Stimulated activated CD4-positive, alpha-beta T cell treated with anti-CD3 and anti-CD28 coated beads, Interleukin-1b, Interleukin-23, amount 100 ng/mL, for 24 hours (primary cell): Measurements from ENCODE around the gene MRPS7.

Source experiments
- DNase-seq, 4 experiments: peaks; one replicate each; pipeline ENCODE4 v3.0.0-alpha.2; 2020; ENCODE audit warnings: low read depth in 4 of 4, low spot score in 1 of 4

Gene MRPS7

DNA sequence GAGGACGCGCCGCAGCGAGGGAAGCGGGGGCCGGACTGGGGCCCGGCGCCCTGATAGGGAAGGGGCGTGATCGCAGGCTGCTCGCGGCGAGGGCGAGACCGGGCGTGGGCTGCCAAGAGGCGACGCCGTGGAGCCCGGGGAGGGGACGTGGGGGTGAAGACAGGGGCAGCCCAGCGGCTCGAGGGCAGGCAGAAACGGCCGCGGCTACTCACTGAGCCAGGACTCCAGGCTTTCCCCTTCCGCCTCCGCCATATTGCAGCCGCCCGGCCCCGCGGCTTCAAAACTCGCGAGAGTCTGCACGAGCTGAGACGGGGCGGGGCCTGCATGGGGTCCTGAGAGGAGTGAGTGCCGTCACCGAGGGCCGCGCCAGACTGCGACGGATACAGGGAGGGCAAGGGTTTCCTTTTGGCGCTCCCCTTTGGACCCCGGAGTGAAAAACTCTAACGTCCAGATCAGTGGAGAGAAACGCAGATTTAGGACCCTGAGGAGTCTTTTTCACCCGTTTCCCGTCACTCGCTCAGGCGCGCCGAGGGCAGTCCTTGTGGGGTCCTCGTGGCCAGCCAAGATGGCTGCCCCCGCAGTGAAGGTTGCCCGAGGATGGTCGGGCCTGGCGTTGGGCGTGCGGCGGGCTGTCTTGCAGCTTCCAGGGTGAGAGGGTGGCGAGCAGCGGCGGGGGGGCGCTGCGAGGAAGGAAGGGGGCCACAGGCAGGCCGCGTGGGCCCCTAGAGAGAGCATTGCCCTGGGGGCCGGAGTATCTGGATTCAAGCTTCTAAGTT, at the start of gene MRPS7, which contains the start of gene GGA3:
MRPS7 (plus strand) TSS at position 544 of the 776 bp plus-strand sequence; CDS start at position 566, 22 bp downstream.
GGA3 (minus strand) TSS at position 271 of the 776 bp plus-strand sequence; CDS start at position 252, 19 bp downstream.
- peak; percentile 90 to 95 (median 92) for DNase-seq

DNA sequence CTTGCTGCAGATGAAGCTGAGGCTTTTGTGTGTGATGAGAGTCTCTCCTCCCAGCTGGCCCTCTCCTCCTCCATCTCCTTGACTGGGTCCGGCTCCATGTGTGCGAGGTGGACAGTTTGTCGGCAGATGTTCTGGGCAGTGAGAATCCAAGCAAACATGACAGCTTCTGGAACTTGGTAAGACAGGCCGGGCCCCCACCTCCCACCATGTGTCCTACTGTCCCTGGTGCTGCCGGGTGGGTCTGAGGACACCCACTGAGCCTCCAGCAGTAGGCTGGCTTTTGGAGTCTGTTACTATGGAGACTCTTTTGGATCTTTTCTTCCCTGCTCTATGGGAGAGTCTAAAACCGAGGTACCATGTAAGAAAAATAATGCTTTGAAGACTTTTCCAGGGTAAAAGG, 43.5 kb upstream of the MRPS7 start:
- DNase-seq, result no peak

DNA sequence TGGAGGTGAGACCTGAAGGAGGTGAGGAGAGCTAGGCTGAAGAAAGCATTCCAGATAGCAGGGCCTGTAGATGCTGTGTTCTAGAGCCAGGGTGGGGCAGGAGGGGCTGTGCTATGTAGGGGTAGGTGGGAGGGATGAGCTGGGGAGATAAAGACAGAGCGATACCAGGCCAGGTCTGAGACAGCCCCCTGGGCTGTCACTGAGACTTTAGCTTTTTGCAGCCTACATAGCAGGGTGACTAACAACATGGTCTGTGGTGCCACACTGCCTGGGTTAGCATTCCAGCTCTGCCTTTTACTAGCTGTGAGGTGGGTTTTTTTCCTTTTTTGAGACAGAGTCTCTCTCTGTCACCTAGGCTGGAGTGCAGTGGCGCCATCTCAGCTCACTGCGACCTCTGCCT, 41.9 kb upstream of the MRPS7 start:
- DNase-seq, result no peak

DNA sequence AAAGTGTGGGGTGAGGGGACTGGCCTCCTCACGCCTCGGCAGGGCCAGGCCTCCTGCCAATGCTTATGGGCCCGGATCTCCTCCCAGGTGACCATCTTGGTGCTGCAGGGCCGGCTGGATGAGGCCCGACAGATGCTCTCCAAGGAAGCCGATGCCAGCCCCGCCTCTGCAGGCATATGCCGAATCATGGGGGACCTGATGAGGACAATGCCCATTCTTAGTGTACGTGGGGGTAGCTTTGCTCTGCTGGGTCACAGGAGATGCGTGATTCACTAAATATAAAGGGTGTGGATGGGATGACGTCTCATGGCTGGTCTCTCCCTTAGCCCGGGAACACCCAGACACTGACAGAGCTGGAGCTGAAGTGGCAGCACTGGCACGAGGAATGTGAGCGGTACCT, 36.7 kb upstream of the MRPS7 start:
- no peak for DNase-seq

DNA sequence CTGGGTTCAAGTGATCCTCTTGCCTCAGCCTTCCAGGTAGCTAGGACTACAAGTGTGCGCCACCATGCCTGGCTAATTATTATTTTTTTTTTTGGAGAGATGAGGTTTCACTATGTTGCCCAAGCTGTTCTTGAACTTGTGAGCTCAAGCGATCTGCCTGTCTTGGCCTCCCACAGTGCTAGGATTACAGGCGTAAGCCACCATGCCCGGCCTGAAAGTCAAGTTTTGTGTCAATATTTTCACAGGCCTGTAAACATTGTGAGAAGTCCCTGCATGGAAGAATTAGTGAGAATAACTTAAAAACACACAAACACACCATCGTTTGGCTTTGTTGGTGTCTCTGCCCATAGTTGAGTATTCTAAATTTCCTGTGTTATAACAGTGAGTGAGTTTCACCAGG, 34.0 kb upstream of the MRPS7 start:
- no peak for DNase-seq

DNA sequence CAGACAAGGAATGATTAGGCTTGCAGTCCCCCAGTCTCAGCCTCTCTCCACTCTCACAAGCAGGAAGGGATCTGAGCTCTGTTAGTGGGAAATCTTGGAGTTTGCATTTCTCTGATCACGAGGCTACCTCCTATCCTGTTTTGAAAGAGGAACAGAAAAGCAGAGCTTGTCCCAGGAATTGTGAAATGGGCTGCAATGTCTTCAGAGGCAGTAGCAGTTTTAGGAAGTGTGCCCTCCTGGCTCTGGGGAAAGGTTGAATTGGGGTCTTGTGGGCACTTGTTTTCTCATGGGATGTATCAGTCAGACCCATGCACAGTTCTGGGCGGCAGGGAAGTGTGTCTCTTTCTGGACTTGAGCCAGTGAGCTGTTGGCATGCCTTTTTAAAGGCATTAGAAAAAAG, 33.4 kb upstream of the MRPS7 start:
- DNase-seq, result no peak

DNA sequence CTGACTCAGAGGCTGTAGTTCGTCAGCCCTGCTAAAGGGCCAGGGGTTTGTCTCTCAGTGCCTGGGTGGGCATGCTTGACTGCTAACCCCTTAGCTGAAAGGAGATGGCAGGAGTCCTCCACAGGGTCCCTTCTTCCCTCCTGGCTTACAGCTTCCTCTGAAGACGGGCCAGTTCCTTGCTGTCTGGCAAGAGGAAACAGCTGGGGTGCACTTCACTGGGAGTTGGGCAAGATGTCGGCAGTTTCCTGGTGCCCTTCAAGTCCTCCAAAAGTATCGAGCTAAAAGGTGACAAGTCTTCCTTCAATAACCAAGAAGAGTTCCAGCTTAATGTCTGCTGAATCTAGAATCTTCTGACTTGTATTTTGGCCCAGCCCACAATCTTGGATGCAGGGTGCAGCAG, 32.8 kb upstream of the MRPS7 start:
- no peak for DNase-seq

DNA sequence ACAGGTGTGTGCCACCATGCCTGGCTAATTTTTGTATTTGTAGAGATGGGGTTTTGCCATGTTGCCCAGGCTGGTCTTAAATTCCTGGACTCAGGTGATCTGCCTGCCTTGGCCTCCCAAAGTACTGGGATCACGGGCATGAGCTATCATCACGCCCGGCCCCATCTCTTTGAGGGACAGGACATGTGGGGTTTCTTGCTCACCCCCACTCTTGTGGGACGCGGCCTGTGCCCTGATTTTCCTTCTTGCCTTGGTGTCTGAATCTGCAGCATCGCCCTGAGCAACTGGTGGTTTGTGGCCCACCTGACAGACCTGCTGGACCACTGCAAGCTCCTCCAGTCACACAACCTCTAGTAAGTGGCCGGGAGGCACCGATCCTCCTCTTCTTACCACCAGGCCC, 30.6 kb upstream of the MRPS7 start:
- DNase-seq, result no peak

DNA sequence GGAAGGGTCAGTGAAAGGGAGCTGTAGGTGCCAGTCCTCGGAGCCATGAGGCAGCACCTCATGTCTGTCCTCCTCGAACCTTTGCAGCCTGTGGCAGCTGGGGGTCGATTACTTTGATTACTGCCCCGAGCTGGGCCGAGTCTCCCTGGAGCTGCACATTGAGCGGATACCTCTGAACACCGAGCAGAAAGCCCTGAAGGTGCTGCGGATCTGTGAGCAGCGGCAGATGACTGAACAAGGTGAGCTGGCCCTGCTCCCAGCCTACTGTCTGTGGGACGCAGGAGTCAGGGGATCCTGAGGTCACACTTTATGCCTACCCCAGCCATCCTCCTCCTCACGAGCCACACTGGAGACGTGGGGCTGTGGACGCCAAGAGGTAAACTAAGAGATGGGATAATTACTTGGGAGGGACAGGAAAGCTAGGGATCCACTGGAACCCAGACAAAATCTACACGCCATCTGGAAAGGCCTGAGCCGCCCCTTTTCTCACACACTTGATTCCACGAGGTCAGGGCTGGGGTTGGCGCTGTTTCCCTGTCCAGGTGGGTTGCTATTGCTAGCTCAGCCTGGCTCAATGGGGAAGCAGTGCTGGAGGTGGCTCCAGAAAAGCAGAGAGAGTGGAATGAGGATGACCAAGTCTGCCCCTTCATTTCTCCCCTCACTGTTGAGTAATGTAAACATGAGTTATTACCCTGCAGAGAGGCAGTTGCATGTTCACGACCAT, 29.8 kb upstream of the MRPS7 start:
- DNase-seq, result no peak

DNA sequence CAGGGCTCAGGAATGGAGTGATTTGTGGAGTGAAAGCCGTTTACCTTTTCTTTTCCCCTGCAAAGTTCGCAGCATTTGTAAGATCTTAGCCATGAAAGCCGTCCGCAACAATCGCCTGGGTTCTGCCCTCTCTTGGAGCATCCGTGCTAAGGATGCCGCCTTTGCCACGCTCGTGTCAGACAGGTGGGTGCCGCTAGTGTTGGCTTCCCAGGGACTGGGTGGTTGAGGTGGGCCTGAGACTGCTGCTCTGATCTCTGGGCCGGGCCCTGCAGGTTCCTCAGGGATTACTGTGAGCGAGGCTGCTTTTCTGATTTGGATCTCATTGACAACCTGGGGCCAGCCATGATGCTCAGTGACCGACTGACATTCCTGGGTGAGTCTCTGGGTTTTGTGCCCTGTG, 28.9 kb upstream of the MRPS7 start:
- DNase-seq, result no peak

DNA sequence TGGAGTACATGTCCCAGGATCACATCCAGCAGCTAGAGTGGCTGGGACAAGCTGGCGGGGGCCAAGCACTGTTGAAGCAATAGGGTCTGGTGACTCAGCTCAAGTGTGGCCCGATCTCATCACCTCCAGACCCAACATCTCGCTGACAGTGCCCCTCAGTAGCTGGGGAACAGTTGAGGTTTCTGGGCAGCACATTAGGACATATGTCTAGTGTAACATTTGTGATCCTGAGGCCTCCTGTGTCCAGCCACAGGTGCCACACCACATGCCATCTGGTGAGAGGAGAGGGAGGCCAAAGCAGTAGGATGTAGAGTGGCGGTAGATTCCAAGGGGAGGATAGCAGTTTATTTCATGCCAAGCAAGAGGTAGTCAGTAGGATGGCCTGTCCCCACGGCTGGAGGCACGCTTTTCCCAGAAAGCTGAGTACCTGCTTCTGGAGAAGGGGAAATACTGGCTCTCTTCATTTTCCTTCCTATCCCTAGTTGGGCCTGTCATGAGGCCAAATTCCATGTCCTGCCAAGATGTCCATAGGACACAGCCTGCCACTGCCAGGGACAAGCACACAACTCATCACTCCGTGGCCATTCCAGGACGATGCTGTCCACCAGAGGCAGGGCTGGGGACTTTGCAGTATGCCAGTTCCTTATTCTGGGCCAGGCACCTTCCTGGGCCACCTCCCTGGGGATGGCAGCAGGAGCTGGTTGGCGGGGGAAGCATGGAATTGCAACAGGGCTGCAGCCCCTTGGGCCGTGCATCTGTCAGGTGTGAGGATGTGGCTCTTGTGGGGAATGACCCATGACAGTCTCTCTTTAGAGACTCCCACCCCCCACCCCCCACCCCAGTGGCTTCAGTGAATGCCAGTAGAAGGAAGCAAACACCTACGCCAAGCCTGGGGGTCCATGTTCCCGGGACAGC, 24.3 kb upstream of the MRPS7 start:
- no peak for DNase-seq

DNA sequence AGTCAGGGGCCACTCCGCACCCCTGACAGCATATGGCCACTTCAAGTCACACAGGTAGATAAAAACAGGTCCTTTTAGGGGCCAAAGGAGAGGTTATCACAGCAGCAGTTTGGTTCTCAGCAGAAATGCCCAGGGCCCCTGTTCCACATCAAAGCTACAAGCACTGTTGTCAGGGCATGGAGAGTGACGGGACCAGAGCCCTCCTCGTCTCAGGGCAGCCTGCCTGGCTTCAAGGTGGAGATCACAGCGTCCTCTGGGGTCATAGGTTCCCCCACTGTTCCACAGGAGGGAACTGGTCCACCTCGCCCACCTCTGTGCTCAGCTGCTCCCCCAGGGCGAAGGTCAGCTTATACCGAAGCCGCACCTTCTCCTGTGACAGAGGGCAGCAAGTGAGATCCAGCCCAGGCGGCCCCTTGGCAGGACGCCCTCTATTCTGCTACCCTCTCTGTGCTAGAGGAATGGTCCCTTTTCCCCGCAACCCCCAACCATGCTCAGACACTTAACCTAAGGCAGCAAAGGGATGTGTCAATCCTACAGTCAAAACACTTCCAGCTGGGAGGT, 23.6 kb upstream of the MRPS7 start:
- no peak for DNase-seq

DNA sequence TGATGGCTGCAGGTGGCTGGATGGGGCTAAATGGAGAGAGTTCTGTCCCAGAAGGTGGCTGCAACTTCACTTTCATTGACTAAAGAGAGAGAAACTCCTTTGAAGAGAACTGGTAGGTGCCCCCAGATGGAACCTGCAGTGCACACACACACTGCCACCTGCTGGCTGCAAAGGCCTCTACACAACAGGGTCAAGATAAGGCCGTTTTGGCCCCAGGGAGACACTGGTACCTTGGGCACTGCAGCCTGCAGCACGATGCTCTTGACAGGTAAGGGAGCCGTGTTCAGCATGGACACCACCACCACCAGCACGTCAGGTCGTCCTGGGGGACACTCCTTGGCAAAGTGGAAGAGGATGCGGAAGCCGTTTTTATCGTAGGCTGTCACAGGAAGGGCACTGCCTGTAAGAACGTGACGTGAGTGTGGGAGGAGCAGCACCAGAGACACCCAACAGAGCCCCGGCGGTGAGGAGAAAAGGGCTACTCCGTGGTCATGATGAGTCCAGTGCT, 22.9 kb upstream of the MRPS7 start:
- DNase-seq, result peak in 2 of 4 experiments; percentile 44 to 50

DNA sequence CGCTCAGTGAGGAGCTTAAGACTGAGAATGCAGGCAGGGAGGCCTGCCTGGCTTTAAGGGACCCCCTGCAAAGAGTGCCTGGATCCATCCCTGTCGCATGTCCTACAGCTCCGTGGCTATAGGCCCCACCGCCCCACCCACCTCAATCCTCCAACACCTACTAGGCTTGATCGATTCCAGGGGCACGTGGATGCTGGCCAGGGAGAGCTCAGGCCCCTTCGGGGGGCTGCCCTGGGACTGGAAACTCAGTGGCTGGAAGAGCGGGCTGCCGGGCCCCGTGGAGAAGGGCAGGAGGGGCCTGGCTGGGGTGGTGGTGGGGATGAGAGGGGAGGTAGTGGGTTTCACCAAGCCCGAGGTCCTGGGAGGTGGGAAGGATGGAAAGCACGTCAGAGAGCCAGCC, 22.5 kb upstream of the MRPS7 start:
- DNase-seq, result no peak

DNA sequence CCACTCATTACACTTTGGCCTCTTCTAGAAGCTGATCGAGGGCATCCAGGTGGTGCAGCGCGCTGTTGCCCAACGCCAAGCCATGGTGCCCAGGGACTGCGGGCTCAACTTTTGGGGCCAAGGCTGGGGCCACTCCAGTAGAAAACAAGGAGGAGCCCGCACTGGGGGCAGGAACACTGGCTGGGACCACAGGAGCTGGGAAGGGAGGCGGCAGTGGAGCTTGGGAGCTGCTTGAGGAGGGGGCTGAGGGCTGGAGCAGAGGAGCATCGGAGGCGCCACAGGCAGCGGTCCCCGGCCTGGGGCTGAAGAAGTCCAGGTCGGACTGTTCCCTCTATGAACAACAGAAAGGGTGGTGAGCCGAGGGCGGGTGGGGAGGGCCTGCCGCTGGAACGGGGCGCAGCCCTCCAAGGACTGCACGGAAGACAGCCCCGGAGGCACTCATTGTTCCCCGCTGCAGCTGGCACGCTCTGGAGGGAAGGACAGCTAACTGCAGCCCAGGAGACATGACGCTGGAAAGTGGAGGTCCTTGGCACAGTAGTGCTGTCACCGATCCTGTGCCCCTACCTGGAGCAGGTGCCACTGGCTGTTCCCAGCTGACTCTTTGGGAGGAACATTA, 21.8 kb upstream of the MRPS7 start:
- DNase-seq, result no peak

DNA sequence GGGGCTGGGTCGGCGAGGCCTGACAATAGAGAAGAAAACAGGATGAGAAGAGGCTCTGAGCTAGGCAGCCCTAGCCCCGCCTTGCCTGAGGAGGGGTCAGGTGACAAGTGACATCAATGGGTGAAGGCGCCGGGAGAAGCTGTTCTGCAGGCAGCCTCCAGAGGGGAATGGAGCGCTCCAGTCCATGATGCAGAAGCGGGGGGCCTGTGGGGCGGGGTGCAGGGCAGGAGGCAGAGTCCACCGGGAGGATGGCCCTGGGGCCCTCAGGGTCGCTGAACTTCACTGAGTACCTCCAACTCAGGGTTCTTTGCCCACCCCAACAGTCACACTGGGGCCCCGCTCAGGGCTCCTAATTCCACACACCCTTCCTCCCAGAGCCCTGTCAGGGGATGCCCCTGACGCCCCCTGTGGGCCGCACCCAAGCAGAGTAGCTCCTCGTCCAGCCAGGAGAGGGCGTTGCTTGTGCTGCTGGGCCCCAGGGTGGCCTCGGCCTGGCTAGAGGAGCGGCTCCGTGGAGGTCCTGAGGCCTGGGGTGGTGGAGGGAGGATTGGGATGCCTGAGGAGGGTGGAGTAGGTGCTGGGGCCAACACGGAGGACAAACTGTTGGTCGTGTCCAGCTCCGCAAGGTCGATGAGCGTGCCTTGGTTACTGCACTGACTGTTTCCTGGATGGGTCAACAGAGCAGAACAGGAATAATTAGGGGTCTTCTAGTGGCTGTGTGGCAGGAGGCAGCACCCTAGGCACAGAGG, 21.1 kb upstream of the MRPS7 start:
- DNase-seq, result no peak

DNA sequence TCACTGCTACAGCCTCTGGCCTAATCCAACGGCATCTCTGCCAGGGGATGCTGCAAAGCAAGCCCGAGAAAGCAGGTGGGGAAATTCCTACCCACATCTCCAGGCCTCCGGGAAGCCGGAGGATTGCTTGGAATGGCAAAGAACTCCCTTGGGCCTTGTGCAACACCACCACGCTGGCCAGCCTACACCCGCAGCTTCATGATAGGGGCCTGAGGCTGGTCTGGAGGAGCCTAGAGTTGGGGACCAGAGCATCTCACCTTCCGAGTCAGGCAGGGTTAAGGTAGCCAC, 20.6 kb upstream of the MRPS7 start:
- DNase-seq, result no peak

DNA sequence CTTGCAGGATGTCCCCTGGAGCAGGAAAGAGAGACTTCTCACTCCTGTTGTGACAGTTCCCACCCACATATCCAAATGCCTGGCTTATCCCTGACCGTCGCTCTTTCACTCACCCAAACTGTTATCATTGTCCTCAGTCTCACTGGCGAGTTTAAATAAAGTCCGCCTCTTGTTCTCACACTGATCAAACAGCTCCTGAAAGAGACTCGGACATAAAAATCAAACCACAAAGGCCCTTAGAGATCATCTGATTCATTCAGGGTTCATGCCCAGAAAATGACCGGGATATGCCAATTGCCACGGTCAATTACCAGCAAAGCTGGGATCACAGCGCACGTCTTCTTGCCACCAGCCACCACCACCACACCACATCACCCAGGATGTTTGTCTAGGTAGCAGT, 20.2 kb upstream of the MRPS7 start:
- no peak for DNase-seq

DNA sequence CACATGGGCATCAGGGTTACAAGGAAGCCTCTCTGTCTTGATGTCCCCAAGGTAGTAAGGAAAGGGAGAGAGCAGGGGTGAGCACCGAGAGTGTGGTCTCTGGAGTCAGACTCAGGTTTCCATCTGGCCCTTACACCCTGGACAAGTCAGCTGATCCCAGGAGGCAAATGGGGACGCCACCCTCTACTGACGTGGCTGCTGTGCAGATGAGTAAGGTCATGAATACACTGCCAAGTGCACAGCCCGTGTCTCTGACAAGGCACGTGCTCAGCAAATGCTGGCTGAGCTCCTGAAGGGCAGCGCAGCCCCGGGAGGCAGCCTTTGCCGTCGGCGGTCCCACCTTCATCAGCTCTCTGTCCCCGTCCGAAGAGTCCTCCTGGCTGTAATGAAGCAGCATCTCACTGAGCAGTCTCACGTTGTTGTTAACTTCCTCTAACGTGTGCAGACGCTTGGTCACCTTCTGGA, 19.7 kb upstream of the MRPS7 start:
- no peak for DNase-seq

DNA sequence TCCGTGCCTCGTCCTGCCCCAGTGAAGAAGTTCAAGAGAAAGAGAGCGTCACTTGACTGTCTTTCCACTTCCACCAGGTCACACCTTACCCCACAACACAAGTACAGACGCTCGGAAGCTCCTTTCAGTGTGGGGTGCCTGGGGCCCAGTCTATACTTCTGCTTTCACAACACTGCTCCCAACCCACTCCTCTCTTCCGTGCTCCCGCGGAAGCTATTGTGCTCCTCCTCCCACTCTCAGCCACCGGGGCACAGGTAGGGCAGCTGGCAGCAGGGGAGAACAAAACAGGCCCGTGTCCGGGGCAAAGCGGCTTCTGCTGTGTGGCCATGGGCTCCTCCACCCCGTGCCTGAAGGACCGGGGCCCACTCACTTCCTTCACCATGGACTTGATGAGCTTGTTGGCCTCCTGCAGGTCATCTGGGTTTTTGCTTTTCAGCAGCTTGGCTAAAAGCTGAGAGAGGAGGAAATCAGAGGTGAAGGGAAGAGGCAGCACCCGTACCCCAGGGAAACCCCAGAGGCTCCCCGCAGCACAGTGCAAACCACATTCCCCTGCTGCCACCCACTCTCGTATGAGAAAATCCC, 19.1 kb upstream of the MRPS7 start:
- no peak for DNase-seq
